CD4-positive, alpha-beta T cell treated with Interleukin-6 at 100 ng/mL for 8 hours (primary cell): Measurements from ENCODE around the gene ASIC4.
A peak's percentile ranks its signal among the peaks of the same experiment; 100 is the strongest.

ENCODE experiments used
- DNase-seq: peaks from one replicate; pipeline ENCODE4 v3.0.0-alpha.2; 2020; ENCODE audit warnings: mixed read lengths, low spot score

Gene ASIC4

GRCh38 chr2:219497495-219498279, 16.6 kb upstream of the ASIC4 start:
- DNase-seq, result peak; percentile 20

GRCh38 chr2:219498280-219499057, 15.8 kb upstream of the ASIC4 start, which contains the start of gene GMPPA:
GMPPA (plus strand) TSS chr2:219498891; CDS start chr2:219499976, 1,085 bp downstream.
- DNase-seq, result peak; percentile 95

- no peak for DNase-seq
Measured at GRCh38 chr2:219499058-219499307, 15.3 kb upstream of the ASIC4 start.

GRCh38 chr2:219499555-219499954, 14.7 kb upstream of the ASIC4 start:
- DNase-seq, result no peak

- DNase-seq, result no peak
Measured at GRCh38 chr2:219500135-219500534, 14.1 kb upstream of the ASIC4 start.

GRCh38 chr2:219501849-219502248, 12.4 kb upstream of the ASIC4 start:
- DNase-seq, result no peak

GRCh38 chr2:219502618-219503017, 11.7 kb upstream of the ASIC4 start:
- no peak for DNase-seq

GRCh38 chr2:219505585-219505984, 8.7 kb upstream of the ASIC4 start:
- DNase-seq, result no peak

- no peak for DNase-seq
Measured at GRCh38 chr2:219506153-219506801, 8.0 kb upstream of the ASIC4 start.

GRCh38 chr2:219506802-219507526, 7.3 kb upstream of the ASIC4 start:
- no peak for DNase-seq

GRCh38 chr2:219507581-219508443, 6.5 kb upstream of the ASIC4 start:
- no peak for DNase-seq

- no peak for DNase-seq
Measured at GRCh38 chr2:219508444-219508734, 5.9 kb upstream of the ASIC4 start.

- DNase-seq, result no peak
Measured at GRCh38 chr2:219508971-219509779, 5.1 kb upstream of the ASIC4 start.

GRCh38 chr2:219509780-219510511, 4.3 kb upstream of the ASIC4 start:
- peak; percentile 30 for DNase-seq

GRCh38 chr2:219510512-219511135, 3.7 kb upstream of the ASIC4 start:
- no peak for DNase-seq

GRCh38 chr2:219511547-219512325, 2.5 kb upstream of the ASIC4 start:
- DNase-seq, result no peak

GRCh38 chr2:219512524-219513216, 1.6 kb upstream of the ASIC4 start:
- DNase-seq, result no peak

GRCh38 chr2:219513787-219514186, 495 bp upstream of the ASIC4 start:
- no peak for DNase-seq
